ENCODE measurements around the gene NRARP.
"Not testable (repeated sequence)": the region's sequence is repeated elsewhere in the genome, so short reads cannot be mapped to it uniquely, and the experiment has no call there.

Gene NRARP

DNA sequence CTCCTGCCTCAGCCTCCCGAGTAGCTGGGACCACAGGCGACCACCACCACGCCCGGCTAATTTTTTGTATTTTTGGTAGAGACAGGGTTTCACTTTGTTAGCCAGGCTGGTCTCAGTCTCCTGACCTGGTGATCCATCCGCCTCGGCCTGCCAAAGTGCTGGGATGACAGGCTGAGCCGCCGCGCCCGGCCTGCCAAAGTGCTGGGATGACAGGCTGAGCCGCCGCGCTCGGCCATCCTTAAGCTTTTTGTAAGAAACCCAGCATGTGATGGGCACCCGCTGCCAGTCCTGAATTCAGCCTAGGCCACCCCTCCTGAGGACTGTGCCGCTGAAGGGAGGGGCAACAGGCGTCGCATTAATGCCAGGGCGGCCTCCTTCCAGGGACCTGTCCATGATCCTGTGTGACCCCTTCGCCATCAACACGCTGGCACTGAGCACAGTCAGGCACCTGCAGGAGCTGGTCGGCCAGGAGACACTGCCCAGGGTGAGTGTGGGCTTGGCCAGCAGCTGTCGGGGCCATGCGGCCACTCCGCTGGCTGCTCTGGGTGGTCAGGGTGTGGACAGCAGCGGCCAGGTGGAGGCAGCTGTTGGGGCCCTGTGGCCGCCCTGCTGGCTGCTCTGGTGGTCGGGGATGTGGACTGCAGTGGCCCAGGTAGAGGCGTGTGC lies 36.4 kb downstream of the NRARP start:
- H3K4me1 ChIP-seq (ENCODE audit: control insufficient read depth, insufficient read depth, low read length) = no peaks in the 10 kb centered on the region; the same call in 1 of the 2 replicates
- H3K4me3 ChIP-seq (ENCODE audit: low read length) = no peak overlapping the region
- no peaks in the 10 kb centered on the region for H3K27me3 ChIP-seq (ENCODE audit: control insufficient read depth, insufficient read depth, low read length)
- H3K9me3 ChIP-seq (ENCODE audit: control insufficient read depth, insufficient read depth, low read length) = no peaks in the 10 kb centered on the region
- no peak for DNase-seq (ENCODE audit: low read depth, low spot score)
- peaks cover 33% of the 10 kb centered on the region for H3K36me3 ChIP-seq (ENCODE audit: control insufficient read depth, insufficient read depth, low read length)
- H3K27ac ChIP-seq (ENCODE audit: low read length) = no peak overlapping the region
- WGBS (ENCODE audit: insufficient coverage, insufficient read length) = no CpG with 5 or more reads among the region's 29 CpGs

DNA sequence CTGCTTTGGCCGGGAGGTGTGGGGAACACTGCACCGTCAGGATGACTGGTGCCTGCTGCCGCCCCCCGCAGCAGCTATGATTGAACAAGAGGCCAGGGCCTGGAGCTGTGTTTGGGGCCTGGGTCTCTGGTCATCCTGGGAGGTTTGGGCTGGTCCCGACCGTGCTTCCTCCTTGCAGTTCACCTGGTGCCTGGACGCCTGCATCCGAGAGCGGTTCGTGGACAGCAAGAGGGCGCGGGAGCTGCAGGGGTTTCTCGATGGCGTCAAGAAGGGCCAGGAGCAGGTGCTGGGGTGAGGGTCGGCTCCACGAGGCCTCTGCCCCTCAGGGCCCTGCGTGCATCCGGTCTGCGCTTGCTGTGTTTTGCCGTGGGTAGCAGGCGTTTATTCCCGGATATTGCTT lies 38.0 kb downstream of the NRARP start:
- no peak overlapping the region for H3K4me3 ChIP-seq (ENCODE audit: low read length)
- WGBS (ENCODE audit: insufficient coverage, insufficient read length) = no CpG with 5 or more reads among the region's 22 CpGs

DNA sequence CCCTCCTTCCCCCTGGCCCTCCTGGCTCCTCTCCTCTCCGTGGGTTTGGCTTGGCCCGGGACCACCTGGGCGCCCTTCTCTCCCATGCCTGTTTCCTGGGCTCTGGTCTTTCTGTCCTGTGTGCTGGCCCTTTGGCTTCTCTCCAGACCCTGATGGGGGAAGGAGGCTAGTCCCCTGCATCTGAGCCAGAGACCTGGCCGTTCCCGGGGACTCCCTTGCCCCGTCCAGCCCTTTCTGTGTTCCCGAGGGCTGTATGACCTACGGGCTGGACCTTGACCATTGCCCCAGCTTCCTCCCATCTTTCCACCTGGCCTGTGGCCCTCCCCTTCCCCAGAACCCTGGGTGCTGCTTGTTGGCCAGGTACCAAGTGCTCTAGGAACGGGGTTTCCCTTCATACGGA lies 38.6 kb downstream of the NRARP start:
- Histone ChIP-seq H3K4me3 (ENCODE audit: low read length) (no peak overlapping the region), H3K27me3 (ENCODE audit: control insufficient read depth, insufficient read depth, low read length) (no peaks in the 10 kb centered on the region), H3K4me1 (ENCODE audit: control insufficient read depth, insufficient read depth, low read length) (no peaks in the 10 kb centered on the region; the same call in 1 of the 2 replicates), H3K27ac (ENCODE audit: low read length) (no peak overlapping the region), H3K9me3 (ENCODE audit: control insufficient read depth, insufficient read depth, low read length) (no peaks in the 10 kb centered on the region), H3K36me3 (ENCODE audit: control insufficient read depth, insufficient read depth, low read length) (peaks cover 27% of the 10 kb centered on the region)
- DNase-seq (ENCODE audit: low read depth, low spot score) = no peak
- no CpG with 5 or more reads among the region's 10 CpGs for WGBS (ENCODE audit: insufficient coverage, insufficient read length)

More for the DNA sequence above, 38.0 kb downstream of the NRARP start:
- no peak for DNase-seq (ENCODE audit: low read depth, low spot score)
- no peaks in the 10 kb centered on the region for H3K9me3 ChIP-seq (ENCODE audit: control insufficient read depth, insufficient read depth, low read length)
- H3K27me3 ChIP-seq (ENCODE audit: control insufficient read depth, insufficient read depth, low read length) = no peaks in the 10 kb centered on the region
- H3K4me1 ChIP-seq (ENCODE audit: control insufficient read depth, insufficient read depth, low read length) = no peaks in the 10 kb centered on the region; the same call in 1 of the 2 replicates
- no peak overlapping the region for H3K27ac ChIP-seq (ENCODE audit: low read length)
- H3K36me3 ChIP-seq (ENCODE audit: control insufficient read depth, insufficient read depth, low read length) = peaks cover 29% of the 10 kb centered on the region

DNA sequence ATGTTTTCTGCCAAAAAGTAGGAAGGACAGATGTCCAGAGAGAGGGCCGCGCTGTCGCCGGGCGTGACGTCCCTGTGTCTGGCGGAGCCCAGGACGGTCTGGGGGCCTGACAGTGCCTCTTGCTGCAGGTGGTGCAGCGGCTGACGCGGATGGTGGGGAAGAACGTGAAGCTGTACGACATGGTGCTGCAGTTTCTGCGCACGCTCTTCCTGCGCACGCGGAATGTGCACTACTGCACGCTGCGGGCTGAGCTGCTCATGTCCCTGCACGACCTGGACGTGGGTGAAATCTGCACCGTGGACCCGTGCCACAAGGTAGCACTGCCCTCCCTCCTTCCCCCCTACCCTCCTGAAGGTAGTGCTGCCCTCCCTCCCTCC lies 39.2 kb downstream of the NRARP start:
- H3K27ac ChIP-seq (ENCODE audit: low read length) = no peak overlapping the region
- no peaks in the 10 kb centered on the region; the same call in 1 of the 2 replicates for H3K4me1 ChIP-seq (ENCODE audit: control insufficient read depth, insufficient read depth, low read length)
- DNase-seq (ENCODE audit: low read depth, low spot score) = no peak
- H3K36me3 ChIP-seq (ENCODE audit: control insufficient read depth, insufficient read depth, low read length) = peaks cover 27% of the 10 kb centered on the region
- no peaks in the 10 kb centered on the region for H3K27me3 ChIP-seq (ENCODE audit: control insufficient read depth, insufficient read depth, low read length)
- no peaks in the 10 kb centered on the region for H3K9me3 ChIP-seq (ENCODE audit: control insufficient read depth, insufficient read depth, low read length)
- no peak overlapping the region for H3K4me3 ChIP-seq (ENCODE audit: low read length)
- no CpG with 5 or more reads among the region's 24 CpGs for WGBS (ENCODE audit: insufficient coverage, insufficient read length)

DNA sequence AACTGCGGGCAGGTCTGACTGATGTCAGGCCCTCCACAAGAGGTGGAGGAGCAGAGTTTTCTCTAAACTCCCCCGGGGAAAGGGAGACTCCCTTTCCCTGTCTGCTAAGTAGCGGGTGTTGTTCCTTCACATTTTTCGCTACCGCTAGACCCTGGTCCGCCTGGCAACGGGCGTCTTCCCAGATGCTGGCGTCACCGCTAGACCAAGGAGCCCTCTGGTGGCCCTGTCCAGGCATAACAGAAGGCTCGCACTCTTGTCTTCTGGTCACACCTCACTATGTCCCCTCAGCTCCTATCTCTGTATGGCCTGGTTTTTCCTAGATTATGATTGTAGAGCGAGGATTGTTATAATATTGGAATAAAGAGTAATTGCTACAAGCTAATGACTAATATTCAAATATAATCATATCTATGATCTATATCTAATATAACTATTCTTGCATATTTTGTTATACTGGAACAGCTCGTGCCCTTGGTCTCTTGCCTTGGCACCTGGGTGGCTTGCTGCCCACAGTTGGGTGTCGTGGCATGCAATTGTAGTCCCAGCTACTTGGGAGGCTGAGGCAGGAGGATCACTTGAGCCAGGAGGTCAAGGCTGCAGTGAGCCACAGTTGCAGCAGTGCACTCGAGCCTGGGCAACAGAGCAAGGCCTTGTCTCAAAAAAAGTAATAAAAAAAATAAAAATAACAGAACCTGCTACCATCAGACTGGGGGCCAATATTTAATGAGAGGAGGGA lies 39.7 kb downstream of the NRARP start:
- H3K4me1 ChIP-seq (ENCODE audit: control insufficient read depth, insufficient read depth, low read length); H3K4me3 ChIP-seq (ENCODE audit: low read length); H3K9me3 ChIP-seq (ENCODE audit: control insufficient read depth, insufficient read depth, low read length); H3K27me3 ChIP-seq (ENCODE audit: control insufficient read depth, insufficient read depth, low read length); H3K27ac ChIP-seq (ENCODE audit: low read length); DNase-seq (ENCODE audit: low read depth, low spot score): not testable (repeated sequence)
- no CpG with 5 or more reads among the region's 15 CpGs for WGBS (ENCODE audit: insufficient coverage, insufficient read length)
- peaks cover 26% of the 10 kb centered on the region for H3K36me3 ChIP-seq (ENCODE audit: control insufficient read depth, insufficient read depth, low read length)

DNA sequence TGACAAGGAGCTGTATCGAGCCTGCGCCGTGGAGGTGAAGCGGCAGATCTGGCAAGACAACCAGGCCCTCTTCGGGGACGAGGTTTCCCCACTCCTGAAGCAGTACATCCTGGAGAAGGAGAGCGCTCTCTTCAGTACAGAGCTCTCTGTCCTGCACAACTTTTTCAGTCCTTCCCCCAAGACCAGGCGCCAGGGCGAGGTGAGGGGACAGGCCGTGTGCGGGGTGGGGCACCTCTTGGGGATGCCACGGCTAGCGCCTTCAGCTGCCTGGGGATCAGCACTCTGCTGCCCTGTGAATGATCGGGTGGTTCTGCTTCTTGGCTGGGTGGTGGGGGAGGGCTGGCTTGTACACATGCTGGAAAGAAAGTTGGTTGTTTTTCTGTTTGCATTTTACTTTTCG lies 45.2 kb downstream of the NRARP start:
- Histone ChIP-seq H3K27me3 (ENCODE audit: control insufficient read depth, insufficient read depth, low read length) (no peaks in the 10 kb centered on the region), H3K4me3 (ENCODE audit: low read length) (no peak overlapping the region), H3K36me3 (ENCODE audit: control insufficient read depth, insufficient read depth, low read length) (peaks cover 7% of the 10 kb centered on the region), H3K27ac (ENCODE audit: low read length) (no peak overlapping the region), H3K4me1 (ENCODE audit: control insufficient read depth, insufficient read depth, low read length) (peaks cover 4% of the 10 kb centered on the region), H3K9me3 (ENCODE audit: control insufficient read depth, insufficient read depth, low read length) (no peaks in the 10 kb centered on the region)
- WGBS (ENCODE audit: insufficient coverage, insufficient read length) = no CpG with 5 or more reads among the region's 15 CpGs
- DNase-seq (ENCODE audit: low read depth, low spot score) = no peak

DNA sequence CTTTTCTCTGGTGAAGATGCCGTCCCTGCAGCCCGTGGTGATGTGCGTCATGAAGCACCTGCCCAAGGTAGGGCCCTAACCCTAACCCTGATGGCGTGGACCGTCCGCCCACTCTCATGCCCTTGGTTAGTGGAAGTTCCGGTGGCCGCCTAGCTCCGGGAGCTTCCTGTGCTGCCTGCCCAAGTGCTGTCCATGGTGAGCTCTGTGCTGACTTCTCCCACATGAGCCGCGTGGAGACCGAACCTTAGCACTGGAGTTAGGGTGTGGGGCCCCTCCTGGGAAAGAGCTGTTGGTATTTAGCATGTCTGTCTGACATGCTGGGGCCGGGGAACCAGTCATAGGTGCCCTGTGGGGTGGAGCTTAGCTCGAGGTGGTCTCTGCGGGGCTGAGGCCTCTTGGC lies 45.7 kb downstream of the NRARP start:
- H3K27ac ChIP-seq (ENCODE audit: low read length) = no peak overlapping the region
- H3K4me1 ChIP-seq (ENCODE audit: control insufficient read depth, insufficient read depth, low read length) = peaks cover 4% of the 10 kb centered on the region
- H3K27me3 ChIP-seq (ENCODE audit: control insufficient read depth, insufficient read depth, low read length) = no peaks in the 10 kb centered on the region
- DNase-seq (ENCODE audit: low read depth, low spot score) = no peak
- no peak overlapping the region for H3K4me3 ChIP-seq (ENCODE audit: low read length)
- H3K9me3 ChIP-seq (ENCODE audit: control insufficient read depth, insufficient read depth, low read length) = no peaks in the 10 kb centered on the region
- H3K36me3 ChIP-seq (ENCODE audit: control insufficient read depth, insufficient read depth, low read length) = peaks cover 7% of the 10 kb centered on the region
- WGBS (ENCODE audit: insufficient coverage, insufficient read length) = no CpG with 5 or more reads among the region's 15 CpGs

DNA sequence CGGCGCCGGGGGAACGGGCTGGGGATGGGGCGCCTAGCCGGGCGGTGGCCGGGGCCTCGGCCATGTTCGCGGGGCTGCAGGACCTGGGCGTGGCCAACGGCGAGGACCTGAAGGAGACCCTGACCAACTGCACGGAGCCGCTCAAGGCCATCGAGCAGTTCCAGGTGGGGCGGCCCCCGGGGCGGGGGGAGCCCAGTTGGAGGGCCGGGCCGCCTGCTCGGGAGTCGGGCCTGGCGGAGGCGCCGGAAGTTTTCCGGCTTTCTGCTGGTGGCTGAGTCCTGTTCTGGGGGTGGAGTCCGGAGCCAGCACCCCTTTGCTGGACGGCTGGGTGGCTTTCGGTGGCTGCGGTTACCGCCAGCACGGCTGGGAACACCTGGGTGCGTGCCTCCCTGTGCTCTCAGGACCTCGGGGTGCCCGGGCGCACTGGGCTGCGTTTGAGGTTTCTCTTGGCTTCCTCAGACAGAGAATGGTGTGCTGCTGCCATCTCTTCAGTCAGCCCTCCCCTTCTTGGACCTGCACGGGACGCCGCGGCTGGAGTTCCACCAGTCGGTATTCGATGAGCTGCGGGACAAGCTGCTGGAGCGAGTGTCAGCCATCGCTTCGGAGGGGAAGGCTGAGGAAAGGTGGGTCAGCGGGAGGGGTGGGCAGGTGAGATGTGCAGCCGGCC lies 46.5 kb downstream of the NRARP start:
- no peak overlapping the region for H3K27ac ChIP-seq (ENCODE audit: low read length)
- H3K4me1 ChIP-seq (ENCODE audit: control insufficient read depth, insufficient read depth, low read length) = peaks cover 5% of the 10 kb centered on the region
- no peaks in the 10 kb centered on the region for H3K27me3 ChIP-seq (ENCODE audit: control insufficient read depth, insufficient read depth, low read length)
- H3K4me3 ChIP-seq (ENCODE audit: low read length) = peak overlapping the region; percentile 58
- H3K9me3 ChIP-seq (ENCODE audit: control insufficient read depth, insufficient read depth, low read length) = no peaks in the 10 kb centered on the region
- no CpG with 5 or more reads among the region's 51 CpGs for WGBS (ENCODE audit: insufficient coverage, insufficient read length)
- no peak for DNase-seq (ENCODE audit: low read depth, low spot score)
- peaks cover 7% of the 10 kb centered on the region for H3K36me3 ChIP-seq (ENCODE audit: control insufficient read depth, insufficient read depth, low read length)

DNA sequence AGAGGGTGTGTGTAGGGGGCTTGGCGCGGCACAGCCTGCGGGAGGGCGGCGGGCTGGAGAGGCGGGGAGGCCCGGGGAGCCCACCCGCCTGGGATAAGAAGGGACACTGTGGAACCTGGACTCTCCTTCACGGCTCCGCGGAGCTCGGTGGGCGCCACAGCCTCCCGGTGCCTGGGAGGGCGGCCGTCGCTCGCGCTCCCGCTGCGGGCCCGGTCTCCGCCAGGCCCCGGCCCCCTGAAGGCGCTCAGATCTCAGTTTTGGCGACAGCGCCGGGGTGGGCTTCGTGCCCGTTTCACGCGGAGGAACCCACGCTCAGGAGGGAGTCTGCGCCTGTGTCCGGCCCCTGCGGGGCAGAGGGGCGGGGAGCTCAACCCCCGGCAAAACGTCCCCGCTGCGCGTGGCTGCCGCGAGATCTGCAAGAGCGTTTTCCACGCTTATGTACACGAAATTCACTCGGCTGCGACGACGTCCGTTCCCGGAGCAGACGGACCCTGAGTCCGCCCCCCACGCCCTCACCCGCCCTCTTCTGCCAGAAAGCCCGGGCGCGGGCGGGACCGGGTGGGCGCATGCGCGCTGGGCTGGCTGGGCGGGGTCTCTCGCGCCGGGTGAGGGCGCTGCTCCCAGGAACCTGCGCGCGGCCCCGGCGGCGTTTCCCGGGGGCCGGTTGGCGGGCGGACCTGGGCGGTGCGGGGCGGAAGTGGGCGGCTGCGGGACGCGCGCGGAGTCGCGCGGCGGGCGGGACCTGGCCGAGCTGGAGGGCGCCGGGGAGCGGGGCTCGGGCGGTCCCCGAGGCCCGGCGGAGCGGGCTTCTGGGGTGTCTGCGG lies 47.2 kb downstream of the NRARP start, which contains the start of gene NELFB:
NELFB (plus strand) TSS at position 704 of the 824 bp plus-strand sequence.
- H3K9me3 ChIP-seq (ENCODE audit: control insufficient read depth, insufficient read depth, low read length) = no peaks in the 10 kb centered on the region
- H3K27me3 ChIP-seq (ENCODE audit: control insufficient read depth, insufficient read depth, low read length) = no peaks in the 10 kb centered on the region
- H3K36me3 ChIP-seq (ENCODE audit: control insufficient read depth, insufficient read depth, low read length) = peaks cover 7% of the 10 kb centered on the region
- peaks cover 7% of the 10 kb centered on the region for H3K4me1 ChIP-seq (ENCODE audit: control insufficient read depth, insufficient read depth, low read length)
- DNase-seq (ENCODE audit: low read depth, low spot score) = no peak
- WGBS (ENCODE audit: insufficient coverage, insufficient read length) = no CpG with 5 or more reads among the region's 105 CpGs
- peak within 1 kb of the TSS; percentile 58 for H3K4me3 ChIP-seq (ENCODE audit: low read length)
- no peak within 1 kb of the TSS for H3K27ac ChIP-seq (ENCODE audit: low read length)
